ENCODE measurements around the gene CASP8. TPM values are rescaled to one million over a fixed set of nuclear protein-coding genes. Genes with fewer than 3 reads are reported as not detected.

CASP8 gene
- total and polyA plus RNA-seq, 2 of the 13 experiments (the other 11 are each of a cell fraction or from before 2014, with no cell fraction given), result 25.0 to 52.8 TPM

- TF ChIP-seq ZBTB10 (CRISPR knock-in tag; IDR thresholded peaks at IDR 0.05; ENCODE audit: borderline replicate concordance), result no peak
- no peak for TF ChIP-seq ZNF580 (CRISPR knock-in tag; IDR thresholded peaks at IDR 0.05; ENCODE audit: borderline replicate concordance, low read depth)
- TF ChIP-seq ZSCAN25 (CRISPR knock-in tag; IDR thresholded peaks at IDR 0.05), result no peak
- no peak for TF ChIP-seq ATF6 (CRISPR knock-in tag; conservative IDR thresholded peaks at IDR 0.05)
- no peak for TF ChIP-seq ARID2 (CRISPR knock-in tag; IDR thresholded peaks at IDR 0.05; ENCODE audit: borderline replicate concordance)
- TF ChIP-seq NR0B2 (CRISPR knock-in tag; IDR thresholded peaks at IDR 0.05), result no peak
- no peak for TF ChIP-seq FIP1L1 (IDR thresholded peaks at IDR 0.05; ENCODE audit: borderline replicate concordance, insufficient read depth, low read depth, low read length)
- TF ChIP-seq PAXIP1 (CRISPR knock-in tag; conservative IDR thresholded peaks at IDR 0.05), result no peak
- TF ChIP-seq ZIK1 (CRISPR knock-in tag; IDR thresholded peaks at IDR 0.05; ENCODE audit: borderline replicate concordance, low read depth), result no peak
- no peak for TF ChIP-seq STAG1 (CRISPR knock-in tag; IDR thresholded peaks at IDR 0.05)
- TF ChIP-seq GFI1 (CRISPR knock-in tag; IDR thresholded peaks at IDR 0.05; ENCODE audit: borderline replicate concordance), result no peak
- TF ChIP-seq ZNF75D (CRISPR knock-in tag; IDR thresholded peaks at IDR 0.05; ENCODE audit: borderline replicate concordance), result no peak
- no peak for TF ChIP-seq SRY (CRISPR knock-in tag; IDR thresholded peaks at IDR 0.05)
- no peak for TF ChIP-seq ZNF513 (CRISPR knock-in tag; conservative IDR thresholded peaks at IDR 0.05)
Measured at GRCh38 chr2:201215963-201216362, 44.4 kb upstream of the CASP8 start (continued).

All from HepG2 (cell line).